OCI-LY1 (cell line): ENCODE measurements around the gene RSPH9.

Experiments
- H2AFZ ChIP-seq: fragments of 200-600 bp; sonication (generic), shearing (Covaris generic); 2 replicates; pipeline ENCODE4 v1.6.0; 2014; ENCODE audit warnings: antibody characterized with exemption, mild to moderate bottlenecking, low read length
- H3F3A ChIP-seq: fragments of 200-600 bp; sonication (generic), shearing (Covaris generic); 2 replicates; pipeline ENCODE4 v1.6.0; 2014; ENCODE audit warnings: mild to moderate bottlenecking, antibody characterized with exemption, low read length, moderate library complexity; ENCODE audit not compliant: insufficient read depth
- H3K27ac ChIP-seq: fragments of 200-600 bp; sonication (generic); 2 replicates; pipeline ENCODE4 v1.5.1; 2014; ENCODE audit warnings: low read length, mixed run types, mild to moderate bottlenecking, low read depth; ENCODE audit not compliant: poor library complexity, severe bottlenecking
- H3K27me3 ChIP-seq: fragments of 200-600 bp; sonication (generic); 2 replicates; pipeline ENCODE4 v1.6.0; 2014; ENCODE audit warnings: antibody characterized with exemption, mild to moderate bottlenecking, low read length, moderate library complexity; ENCODE audit not compliant: insufficient read depth
- H3K36me3 ChIP-seq: fragments of 200-600 bp; sonication (generic); 2 replicates; pipeline ENCODE4 v1.6.1; 2014; ENCODE audit warnings: mild to moderate bottlenecking, antibody characterized with exemption, low read length, moderate library complexity, mixed read lengths; ENCODE audit not compliant: insufficient read depth
- H3K4me1 ChIP-seq: fragments of 200-600 bp; sonication (generic); 2 replicates; pipeline ENCODE4 v1.5.1; 2014; ENCODE audit warnings: mild to moderate bottlenecking, low read length, moderate library complexity; ENCODE audit not compliant: insufficient read depth, severe bottlenecking
- H3K4me2 ChIP-seq: fragments of 200-600 bp; sonication (generic), shearing (Covaris generic); 2 replicates; pipeline ENCODE4 v1.6.1; 2014; ENCODE audit warnings: low read length
- H3K4me3 ChIP-seq: fragments of 200-600 bp; sonication (generic); 2 replicates; pipeline ENCODE4 v1.5.1; 2014; ENCODE audit warnings: low read length, low read depth, mild to moderate bottlenecking, mixed read lengths; ENCODE audit not compliant: poor library complexity, severe bottlenecking
- H3K79me2 ChIP-seq: fragments of 200-600 bp; shearing (Covaris generic); 2 replicates; pipeline ENCODE4 v1.6.1; 2016; ENCODE audit warnings: mixed run types, low read length, mixed read lengths; ENCODE audit not compliant: insufficient read depth
- H3K9ac ChIP-seq: fragments of 200-600 bp; sonication (generic), shearing (Covaris generic); 2 replicates; pipeline ENCODE4 v1.6.1; 2014; ENCODE audit warnings: mild to moderate bottlenecking, low read length, mixed read lengths
- H3K9me2 ChIP-seq: fragments of 200-600 bp; sonication (generic), shearing (Covaris generic); 2 replicates; pipeline ENCODE4 v1.6.1; 2014; ENCODE audit warnings: low read depth, mild to moderate bottlenecking, low read length, mixed read lengths
- H3K9me3 ChIP-seq: fragments of 200-600 bp; shearing (Covaris generic); 2 replicates; pipeline ENCODE4 v1.6.1; 2014; ENCODE audit warnings: low read length, mixed read lengths
- H4K20me1 ChIP-seq: fragments of 200-600 bp; sonication (generic), shearing (Covaris generic); 2 replicates; pipeline ENCODE4 v1.6.0; 2016; ENCODE audit warnings: mild to moderate bottlenecking, low read length; ENCODE audit not compliant: insufficient read depth
- EZH2 ChIP-seq: fragments of 200-600 bp; sonication (generic), shearing (Covaris generic); IDR thresholded peaks from 2 replicates; pipeline ENCODE4 v1.8.0; 2017; ENCODE audit warnings: borderline replicate concordance, mixed run types, mild to moderate bottlenecking, antibody characterized with exemption, low read length, moderate library complexity, mixed read lengths
- TF ChIP-seq, protein P1 (sequence below): fragments of 200-600 bp; sonication (generic), shearing (Covaris generic); IDR thresholded peaks from 2 replicates; pipeline ENCODE4 v1.5.1; 2017; ENCODE audit warnings: mild to moderate bottlenecking, antibody characterized with exemption, low read length, moderate library complexity, mixed read lengths

The RSPH9 gene

GRCh38 chr6:43714311-43715055, 69.6 kb downstream of the RSPH9 start:
- no peaks in the 10 kb centered on the region for H3K9me3 ChIP-seq
- no peaks in the 10 kb centered on the region for H3K9me2 ChIP-seq
- peak overlapping the region; percentile 41 for H3K27ac ChIP-seq
- H3K4me1 ChIP-seq, result peaks cover 28% of the 10 kb centered on the region
- peak overlapping the region; percentile 8; the same call in 1 of the 2 replicates for H3K4me2 ChIP-seq
- no peak overlapping the region for H2AFZ ChIP-seq
- no peak overlapping the region for H3K9ac ChIP-seq
- no peak overlapping the region for H3K4me3 ChIP-seq
- TF ChIP-seq, protein P1, sequence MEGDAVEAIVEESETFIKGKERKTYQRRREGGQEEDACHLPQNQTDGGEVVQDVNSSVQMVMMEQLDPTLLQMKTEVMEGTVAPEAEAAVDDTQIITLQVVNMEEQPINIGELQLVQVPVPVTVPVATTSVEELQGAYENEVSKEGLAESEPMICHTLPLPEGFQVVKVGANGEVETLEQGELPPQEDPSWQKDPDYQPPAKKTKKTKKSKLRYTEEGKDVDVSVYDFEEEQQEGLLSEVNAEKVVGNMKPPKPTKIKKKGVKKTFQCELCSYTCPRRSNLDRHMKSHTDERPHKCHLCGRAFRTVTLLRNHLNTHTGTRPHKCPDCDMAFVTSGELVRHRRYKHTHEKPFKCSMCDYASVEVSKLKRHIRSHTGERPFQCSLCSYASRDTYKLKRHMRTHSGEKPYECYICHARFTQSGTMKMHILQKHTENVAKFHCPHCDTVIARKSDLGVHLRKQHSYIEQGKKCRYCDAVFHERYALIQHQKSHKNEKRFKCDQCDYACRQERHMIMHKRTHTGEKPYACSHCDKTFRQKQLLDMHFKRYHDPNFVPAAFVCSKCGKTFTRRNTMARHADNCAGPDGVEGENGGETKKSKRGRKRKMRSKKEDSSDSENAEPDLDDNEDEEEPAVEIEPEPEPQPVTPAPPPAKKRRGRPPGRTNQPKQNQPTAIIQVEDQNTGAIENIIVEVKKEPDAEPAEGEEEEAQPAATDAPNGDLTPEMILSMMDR, result no peak
- TF ChIP-seq EZH2, result no peak
- H3K79me2 ChIP-seq, result no peaks in the 10 kb centered on the region
- no peaks in the 10 kb centered on the region for H3K36me3 ChIP-seq
- H3F3A ChIP-seq, result no peaks in the 10 kb centered on the region
- H3K27me3 ChIP-seq, result no peaks in the 10 kb centered on the region
- no peaks in the 10 kb centered on the region for H4K20me1 ChIP-seq

DNA sequence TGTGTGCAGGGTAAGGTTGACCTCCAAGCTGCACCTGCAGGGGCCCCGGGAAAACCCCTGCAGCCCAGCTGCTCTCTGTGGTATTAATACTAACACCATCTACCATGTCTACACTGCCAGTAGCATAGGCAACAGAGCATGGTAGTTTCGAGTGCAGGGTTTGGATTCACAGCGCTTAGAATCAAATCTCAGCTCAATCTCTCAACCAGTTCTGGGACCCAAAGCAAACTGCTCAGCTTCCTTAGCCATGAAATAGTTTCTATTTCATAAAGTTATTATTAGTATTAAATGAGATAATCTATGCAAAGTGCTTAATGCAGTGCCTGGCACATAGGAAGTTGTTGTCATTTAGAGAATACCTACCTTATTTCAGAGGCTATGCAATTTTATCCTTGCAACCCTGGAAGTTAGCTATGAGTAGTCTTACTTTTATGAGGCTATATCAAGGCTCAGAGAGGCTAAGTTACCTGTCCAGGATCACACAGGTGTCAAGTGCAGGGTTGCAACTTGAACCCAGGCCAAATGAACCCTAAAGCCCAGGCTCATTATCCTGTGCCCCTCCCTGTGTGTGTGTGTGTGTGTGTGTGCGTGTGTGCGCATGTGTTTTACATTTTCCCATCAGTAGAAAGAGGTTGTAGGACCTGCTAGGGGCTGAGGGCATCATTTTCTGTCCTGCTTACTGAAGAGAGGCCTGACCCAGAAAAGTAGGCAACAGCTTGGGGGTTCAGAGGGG, 70.4 kb downstream of the RSPH9 start:
- Histone ChIP-seq H3K36me3 (no peaks in the 10 kb centered on the region), H3K27me3 (no peaks in the 10 kb centered on the region; the same call in 1 of the 2 replicates), H4K20me1 (no peaks in the 10 kb centered on the region), H3K27ac (peak overlapping the region; percentile 41), H3K9me3 (no peaks in the 10 kb centered on the region), H3K4me3 (no peak overlapping the region), H3K9me2 (no peaks in the 10 kb centered on the region), H2AFZ (no peak overlapping the region), H3K79me2 (no peaks in the 10 kb centered on the region), H3K4me1 (peaks cover 28% of the 10 kb centered on the region), H3F3A (no peaks in the 10 kb centered on the region), H3K4me2 (peak overlapping the region; percentile 8; the same call in 1 of the 2 replicates), H3K9ac (no peak overlapping the region)
- TF ChIP-seq, protein P1, result no peak
- no peak for TF ChIP-seq EZH2

- no peak overlapping the region for H2AFZ ChIP-seq
- no peaks in the 10 kb centered on the region for H3K9me2 ChIP-seq
- H3K4me2 ChIP-seq, result no peak overlapping the region
- no peak overlapping the region for H3K9ac ChIP-seq
- H3F3A ChIP-seq, result no peaks in the 10 kb centered on the region
- H3K36me3 ChIP-seq, result no peaks in the 10 kb centered on the region
- H3K9me3 ChIP-seq, result no peaks in the 10 kb centered on the region
- H4K20me1 ChIP-seq, result no peaks in the 10 kb centered on the region
- TF ChIP-seq, protein P1, result no peak
- no peak for TF ChIP-seq EZH2
- H3K4me1 ChIP-seq, result peaks cover 28% of the 10 kb centered on the region
- no peak overlapping the region for H3K27ac ChIP-seq
- H3K4me3 ChIP-seq, result no peak overlapping the region
- H3K27me3 ChIP-seq, result no peaks in the 10 kb centered on the region; the same call in 1 of the 2 replicates
- no peaks in the 10 kb centered on the region for H3K79me2 ChIP-seq
Observed at GRCh38 chr6:43716099-43716498, 71.3 kb downstream of the RSPH9 start.
